Keratinocyte (primary cell): ENCODE data around the gene DNAJC27.

ENCODE experiments used
- CTCF ChIP-seq, 3 experiments: IDR thresholded peaks in 1 of 3; conservative IDR thresholded peaks in 1 of 3; optimal IDR thresholded peaks in 1 of 3; 2 replicates in 2 of 3; 3 replicates in 1 of 3; pipeline versions ENCODE3 to v1.5.1; 2011; ENCODE audit warnings: low read length in 3 of 3, mild to moderate bottlenecking in 3 of 3, moderate library complexity in 2 of 3, control low read depth in 1 of 3, inconsistent platforms in 1 of 3; ENCODE audit not compliant: insufficient read depth in 2 of 3; ENCODE audit errors: extremely low read depth in 1 of 3
- EZH2 ChIP-seq: IDR thresholded peaks from one replicate; pipeline ENCODE4 v1.6.1; 2012; ENCODE audit warnings: inconsistent platforms, mild to moderate bottlenecking, low read length, moderate library complexity

GRCh38 chr2:24994146-24994724 is 22.5 kb upstream of the DNAJC27 start:
- TF ChIP-seq CTCF (optimal IDR thresholded peaks at IDR 0.05 in 1 of 3, IDR thresholded peaks at IDR 0.05 in 1 of 3, conservative IDR thresholded peaks at IDR 0.05 in 1 of 3; ENCODE audit: extremely low read depth in 1 of 3, insufficient read depth in 2 of 3, low read length in 3 of 3) = no peak
- no peak for TF ChIP-seq EZH2
